ENCODE results near the gene ITGA11.
"Not testable (repeated sequence)": the region's sequence is repeated elsewhere in the genome, so short reads cannot be mapped to it uniquely, and the experiment has no call there.

ITGA11 gene

GRCh38 chr15:68425428-68426060 is 6.4 kb downstream of the ITGA11 start:
- peak; percentile 51 for DNase-seq

GRCh38 chr15:68424754-68425390 is 7.1 kb downstream of the ITGA11 start:
- no peak for DNase-seq

- no peak for DNase-seq
These were observed 8.3 kb downstream of the ITGA11 start for GRCh38 chr15:68423359-68424296.

- not testable (repeated sequence) for DNase-seq
These were observed 9.4 kb downstream of the ITGA11 start for GRCh38 chr15:68422403-68423145.

- DNase-seq, result no peak
These were observed 10.1 kb downstream of the ITGA11 start for GRCh38 chr15:68421798-68422402.

GRCh38 chr15:68421115-68421551 is 10.8 kb downstream of the ITGA11 start:
- peak; percentile 67 for DNase-seq

- DNase-seq, result peak; percentile 85
These were observed 11.7 kb downstream of the ITGA11 start for GRCh38 chr15:68420186-68420684.

- DNase-seq, result no peak
These were observed 12.4 kb downstream of the ITGA11 start for GRCh38 chr15:68419301-68420175.

- DNase-seq, result peak; percentile 27
These were observed 13.3 kb downstream of the ITGA11 start for GRCh38 chr15:68418611-68419161.

- peak; percentile 19 for DNase-seq
These were observed 14.1 kb downstream of the ITGA11 start for GRCh38 chr15:68417897-68418296.

- no peak for DNase-seq
These were observed 14.9 kb downstream of the ITGA11 start for GRCh38 chr15:68417051-68417450.

GRCh38 chr15:68416158-68416535 is 15.8 kb downstream of the ITGA11 start:
- no peak for DNase-seq

- DNase-seq, result no peak
These were observed 16.3 kb downstream of the ITGA11 start for GRCh38 chr15:68415501-68416157.

- DNase-seq, result no peak
These were observed 16.9 kb downstream of the ITGA11 start for GRCh38 chr15:68415061-68415460.

GRCh38 chr15:68414591-68414990 is 17.4 kb downstream of the ITGA11 start:
- DNase-seq, result no peak

- DNase-seq, result no peak
These were observed 17.8 kb downstream of the ITGA11 start for GRCh38 chr15:68414206-68414555.

GRCh38 chr15:68413363-68414205 is 18.4 kb downstream of the ITGA11 start:
- peak; percentile 72 for DNase-seq

- DNase-seq, result no peak
These were observed 19.7 kb downstream of the ITGA11 start for GRCh38 chr15:68412218-68412617.

GRCh38 chr15:68411735-68412134 is 20.2 kb downstream of the ITGA11 start:
- no peak for DNase-seq

- DNase-seq, result no peak
These were observed 20.7 kb downstream of the ITGA11 start for GRCh38 chr15:68411343-68411675.
